Esophagus muscularis mucosa (tissue), 4 donors: Measurements from ENCODE around the gene STUM. TPM values are rescaled to one million over a fixed set of nuclear protein-coding genes. Genes with fewer than 3 reads are reported as not detected.

ENCODE experiments used
- DNase-seq: peaks from one replicate; pipeline ENCODE4 v3.0.0-alpha.2; 2017; ENCODE audit errors: extremely low spot score
- H3K27ac ChIP-seq, 4 donors: fragments of 200-600 bp; sonication (generic); replicated peaks in 1 of 4; 1 replicate in 3 of 4; 2 replicates in 1 of 4; pipeline ENCODE4 v1.5.1; 2016 to 2019; ENCODE audit warnings: mild to moderate bottlenecking in 1 of 4
- H3K27me3 ChIP-seq, 4 donors: fragments of 200-600 bp; sonication (generic); one replicate each; pipeline versions ENCODE4 v1.5.1 to v1.6.0; 2016 to 2019
- H3K36me3 ChIP-seq, 4 donors: fragments of 200-600 bp; sonication (generic); one replicate each; pipeline ENCODE4 v1.5.1; 2016 to 2019
- H3K4me1 ChIP-seq, 4 donors: fragments of 200-600 bp; sonication (generic); one replicate each; pipeline ENCODE4 v1.5.1; 2016 to 2019
- H3K4me3 ChIP-seq, 4 donors: fragments of 200-600 bp; sonication (generic); 1 replicate in 2 of 4; 2 replicates in 2 of 4; pipeline ENCODE4 v1.5.1; 2016 to 2019; ENCODE audit warnings: mild to moderate bottlenecking in 4 of 4, moderate library complexity in 1 of 4
- H3K9me3 ChIP-seq, 4 donors: fragments of 200-600 bp; sonication (generic); 1 replicate in 3 of 4; 2 replicates in 1 of 4; pipeline ENCODE4 v1.5.1; 2016 to 2019
- EP300 ChIP-seq: sonication (generic); formaldehyde crosslinking; IDR thresholded peaks from one replicate; pipeline ENCODE4 v1.6.1; 2017; ENCODE audit warnings: antibody characterized with exemption
- POLR2A ChIP-seq: fragments of 450-650 bp; IDR thresholded peaks from one replicate; pipeline ENCODE4 v1.6.1; 2017; ENCODE audit warnings: antibody characterized with exemption, moderate library complexity, mild to moderate bottlenecking, low read depth
- POLR2AphosphoS5 ChIP-seq, 2 donors: sonication (generic); formaldehyde crosslinking; IDR thresholded peaks; one replicate each; pipeline ENCODE4 v1.6.1; 2017; ENCODE audit warnings: antibody characterized with exemption in 2 of 2
- WGBS: methylation state at CpG from one replicate; pipeline ENCODE4 v1.1.5; 2018; 5-methylcytosine and 5-hydroxymethylcytosine counted together
- intact Hi-C: fragments of 100-400 bp; cut with DNase I; formaldehyde crosslinking; loops from one replicate; pipeline ENCODE4 v1.15.1; 2023
- total RNA-seq, 4 donors: library from RNA; depleted of rRNA; stranded (reverse); fragments of >200 nt; gene quantifications; one replicate each; pipeline versions ENCODE4 v1.1.0 to v1.2.1, GENCODE V29; 2016
- TF ChIP-seq, protein P1 (sequence below), 3 experiments: fragments of 200-600 bp in 2 of 3; fragments of 450-650 bp in 1 of 3; sonication (generic) in 2 of 3; IDR thresholded peaks; one replicate each; pipeline ENCODE4 v1.5.1; 2017 to 2019; ENCODE audit warnings: antibody characterized with exemption in 3 of 3, mild to moderate bottlenecking in 2 of 3, moderate library complexity in 1 of 3

STUM gene
- total RNA-seq, 4 donors from 2014 or later, result 3.1 to 7.6 (median 6.3) TPM

DNA sequence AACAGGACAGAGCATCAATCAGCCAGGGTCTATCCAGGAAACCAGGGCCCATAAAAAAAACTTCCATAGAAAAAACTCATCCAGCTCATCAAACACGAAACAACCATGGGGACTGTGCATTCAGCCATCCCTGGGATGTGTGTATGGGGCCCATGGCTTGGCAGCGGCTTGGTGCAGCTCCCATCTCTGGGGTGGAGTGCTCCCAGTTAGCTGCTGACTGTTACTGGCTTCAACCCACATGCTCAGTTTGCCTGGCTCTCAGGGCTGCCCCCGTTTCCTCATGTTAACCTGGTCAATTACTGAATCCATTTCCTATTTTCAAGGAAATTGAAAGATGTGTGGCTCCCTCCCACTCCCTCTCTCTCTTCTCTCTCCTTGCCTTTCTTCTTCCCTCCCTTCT is 37.3 kb upstream of the STUM start:
- TF ChIP-seq, protein P1, sequence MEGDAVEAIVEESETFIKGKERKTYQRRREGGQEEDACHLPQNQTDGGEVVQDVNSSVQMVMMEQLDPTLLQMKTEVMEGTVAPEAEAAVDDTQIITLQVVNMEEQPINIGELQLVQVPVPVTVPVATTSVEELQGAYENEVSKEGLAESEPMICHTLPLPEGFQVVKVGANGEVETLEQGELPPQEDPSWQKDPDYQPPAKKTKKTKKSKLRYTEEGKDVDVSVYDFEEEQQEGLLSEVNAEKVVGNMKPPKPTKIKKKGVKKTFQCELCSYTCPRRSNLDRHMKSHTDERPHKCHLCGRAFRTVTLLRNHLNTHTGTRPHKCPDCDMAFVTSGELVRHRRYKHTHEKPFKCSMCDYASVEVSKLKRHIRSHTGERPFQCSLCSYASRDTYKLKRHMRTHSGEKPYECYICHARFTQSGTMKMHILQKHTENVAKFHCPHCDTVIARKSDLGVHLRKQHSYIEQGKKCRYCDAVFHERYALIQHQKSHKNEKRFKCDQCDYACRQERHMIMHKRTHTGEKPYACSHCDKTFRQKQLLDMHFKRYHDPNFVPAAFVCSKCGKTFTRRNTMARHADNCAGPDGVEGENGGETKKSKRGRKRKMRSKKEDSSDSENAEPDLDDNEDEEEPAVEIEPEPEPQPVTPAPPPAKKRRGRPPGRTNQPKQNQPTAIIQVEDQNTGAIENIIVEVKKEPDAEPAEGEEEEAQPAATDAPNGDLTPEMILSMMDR (IDR thresholded peaks at IDR 0.05), result no peak
- no peak for TF ChIP-seq POLR2A
- TF ChIP-seq EP300, result no peak
- no peak for TF ChIP-seq POLR2AphosphoS5 (IDR thresholded peaks at IDR 0.05)
- Histone ChIP-seq H3K27ac (no peak overlapping the region), H3K4me1 (no peaks in the 10 kb centered on the region), H3K9me3 (no peaks in the 10 kb centered on the region), H3K36me3 (no peaks in the 10 kb centered on the region), H3K4me3 (no peak overlapping the region), H3K27me3 (peaks cover 0 to 12% (median 0%) of the 10 kb centered on the region in 4 donors)
- intact Hi-C loops, result no loop called here
- WGBS, result 84% methylated on average over 3 of the region's 3 CpGs
- DNase-seq, result no peak

DNA sequence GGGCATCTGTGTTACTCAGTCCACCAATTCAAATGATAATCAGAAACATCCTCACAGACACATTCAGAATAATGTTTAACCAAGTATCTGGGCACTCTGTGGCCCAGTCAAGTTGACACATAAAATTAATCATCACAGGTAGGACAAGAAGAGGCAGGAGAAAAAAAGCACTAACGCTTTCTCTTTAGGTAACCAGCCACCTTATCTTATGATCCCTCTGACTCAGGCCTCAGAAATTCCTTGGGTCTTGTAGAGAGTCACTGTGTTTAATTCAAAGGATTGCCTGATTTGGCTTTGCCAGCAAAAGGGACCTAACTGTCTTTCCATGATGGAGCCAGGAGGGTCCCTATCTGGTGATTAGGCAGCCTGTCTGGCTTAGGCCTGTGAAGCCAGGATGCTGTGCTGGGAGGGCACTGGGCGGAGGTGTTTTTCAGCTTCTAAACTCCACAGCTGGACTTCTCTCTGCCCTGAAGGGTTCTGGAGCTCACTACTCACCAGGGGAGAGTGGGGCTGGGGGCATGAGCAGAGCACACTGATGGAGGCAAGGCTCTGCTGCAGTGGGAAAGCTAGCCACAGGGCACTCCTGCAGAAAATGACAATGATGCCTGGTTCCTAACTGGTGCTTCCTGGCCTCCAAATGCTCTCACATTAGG is 36.4 kb upstream of the STUM start:
- TF ChIP-seq EP300 (no peak), POLR2AphosphoS5 (IDR thresholded peaks at IDR 0.05) (no peak), POLR2A (no peak)
- TF ChIP-seq, protein P1 (IDR thresholded peaks at IDR 0.05), result no peak
- no peaks in the 10 kb centered on the region for H3K36me3 ChIP-seq
- H3K9me3 ChIP-seq, result no peaks in the 10 kb centered on the region
- H3K4me1 ChIP-seq, result no peaks in the 10 kb centered on the region
- intact Hi-C loops, result no loop called here
- 97% methylated on average over 2 of the region's 2 CpGs for WGBS
- H3K27ac ChIP-seq, result no peak overlapping the region
- peaks cover 0 to 6% (median 0%) of the 10 kb centered on the region in 4 donors for H3K27me3 ChIP-seq
- no peak overlapping the region for H3K4me3 ChIP-seq
- DNase-seq, result no peak

DNA sequence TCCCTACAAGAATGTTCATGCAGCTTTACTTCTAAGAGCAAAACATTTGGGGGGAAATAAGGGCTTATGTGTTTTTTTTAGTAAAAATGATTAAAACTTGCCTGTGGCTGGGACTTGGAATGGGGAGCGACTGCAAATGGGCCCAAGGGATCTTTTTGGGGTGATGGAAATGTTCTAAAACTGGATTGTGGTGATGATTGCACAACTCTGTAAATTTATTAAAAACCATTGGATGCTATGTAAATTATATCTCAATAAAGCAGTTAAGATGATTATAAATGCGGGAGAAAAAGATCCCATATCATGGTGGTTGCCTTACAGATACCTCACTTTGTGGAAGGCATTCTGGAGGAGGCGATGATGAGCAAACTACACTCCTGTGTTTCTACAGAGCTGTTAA is 30.2 kb upstream of the STUM start:
- no peaks in the 10 kb centered on the region for H3K9me3 ChIP-seq

DNA sequence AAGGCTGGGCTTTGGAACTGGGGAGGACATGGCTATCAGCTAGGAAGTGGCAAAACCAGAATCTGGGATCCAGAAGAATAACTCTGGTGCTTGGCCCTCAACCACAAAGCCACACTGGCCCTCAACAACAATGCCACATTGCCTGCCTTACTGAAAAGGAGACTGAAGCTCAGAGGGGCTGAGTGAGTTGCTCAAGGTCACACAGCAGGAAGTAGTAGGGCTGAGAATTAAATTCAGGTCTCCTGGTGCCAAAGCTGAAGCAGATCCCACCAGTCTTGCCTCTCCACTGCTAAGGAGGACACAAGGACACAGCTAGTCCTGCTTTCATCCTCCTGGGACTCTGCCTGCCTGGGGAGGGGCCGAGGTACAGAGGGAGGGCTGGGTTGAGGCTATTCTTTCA is 29.4 kb upstream of the STUM start:
- Histone ChIP-seq H3K27ac (no peak overlapping the region), H3K4me1 (no peaks in the 10 kb centered on the region), H3K4me3 (no peak overlapping the region), H3K36me3 (no peaks in the 10 kb centered on the region), H3K9me3 (no peaks in the 10 kb centered on the region), H3K27me3 (no peaks in the 10 kb centered on the region)
- WGBS, result 100% methylated on average over 1 of the region's 1 CpG
- intact Hi-C loops, result no loop called here
- DNase-seq, result no peak
- TF ChIP-seq, protein P1 (IDR thresholded peaks at IDR 0.05), result no peak
- TF ChIP-seq EP300, result no peak
- no peak for TF ChIP-seq POLR2A
- no peak for TF ChIP-seq POLR2AphosphoS5 (IDR thresholded peaks at IDR 0.05)

More for the DNA sequence above, 30.2 kb upstream of the STUM start:
- Histone ChIP-seq H3K4me1 (no peaks in the 10 kb centered on the region), H3K4me3 (no peak overlapping the region), H3K27me3 (no peaks in the 10 kb centered on the region), H3K27ac (no peak overlapping the region), H3K36me3 (no peaks in the 10 kb centered on the region)
- WGBS, result 94% methylated on average over 3 of the region's 3 CpGs
- intact Hi-C loops, result no loop called here
- DNase-seq, result no peak
- TF ChIP-seq POLR2A (no peak), POLR2AphosphoS5 (IDR thresholded peaks at IDR 0.05) (no peak), EP300 (no peak)
- TF ChIP-seq, protein P1 (IDR thresholded peaks at IDR 0.05), result no peak
